Activated B cell treated with CpG ODN at 0.5 μM for 24 hours (primary cell): Measurements from ENCODE around the gene L3MBTL4. TPM values are rescaled to one million over a fixed set of nuclear protein-coding genes. Genes with fewer than 3 reads are reported as not detected.

Experiments used
- ATAC-seq: fragments of 200-7000 bp; cut with Tn5 transposase; one replicate; pipeline ENCODE4 v1.10.0; 2021; ENCODE audit warnings: low read depth, mild to moderate bottlenecking, moderate library complexity
- CTCF ChIA-PET: fragments of 350-600 bp; sonication (Branson Sonifier 250); formaldehyde crosslinking; loops from one replicate; lab custom pipeline; 2021; ENCODE audit warnings: antibody characterized with exemption; lab: Charles Lee
- POLR2A ChIA-PET: fragments of 350-600 bp; sonication (Branson Sonifier 250); formaldehyde crosslinking; loops from one replicate; lab custom pipeline; 2021; ENCODE audit warnings: antibody characterized with exemption; lab: Charles Lee
- DNase-seq: peaks from one replicate; pipeline ENCODE4 v3.0.0; 2022
- H3K27ac Mint-ChIP-seq: one replicate; pipeline ENCODE4 v1.8.0; 2020; ENCODE audit warnings: mixed read lengths
- H3K27me3 Mint-ChIP-seq: one replicate; pipeline ENCODE4 v1.8.0; 2021; ENCODE audit warnings: mixed read lengths
- H3K36me3 Mint-ChIP-seq: one replicate; pipeline ENCODE4 v1.8.0; 2021; ENCODE audit warnings: low read depth, mixed read lengths
- H3K4me1 Mint-ChIP-seq: one replicate; pipeline ENCODE4 v1.8.0; 2021; ENCODE audit warnings: mixed read lengths
- H3K4me3 Mint-ChIP-seq: one replicate; pipeline ENCODE4 v1.8.0; 2020; ENCODE audit warnings: mild to moderate bottlenecking, mixed read lengths
- H3K9me3 Mint-ChIP-seq: one replicate; pipeline ENCODE4 v1.8.0; 2020; ENCODE audit warnings: mixed read lengths
- intact Hi-C: fragments of 100-400 bp; cut with micrococcal nuclease; formaldehyde crosslinking; loops from one replicate; pipeline ENCODE4 v1.15.1; 2024
- total RNA-seq: library from RNA; stranded (reverse); gene quantifications from 2 replicates; pipeline ENCODE4 v1.2.3, GENCODE V29; 2022
- TF ChIP-seq, protein P1 (sequence below): fragments of 200-600 bp; IDR thresholded peaks from one replicate; pipeline ENCODE4 v1.8.0; 2022; ENCODE audit warnings: antibody characterized with exemption, mild to moderate bottlenecking

Gene L3MBTL4
- total RNA-seq, 1 donor from 2014 or later = 12.3 TPM

- TF ChIP-seq, protein P1, sequence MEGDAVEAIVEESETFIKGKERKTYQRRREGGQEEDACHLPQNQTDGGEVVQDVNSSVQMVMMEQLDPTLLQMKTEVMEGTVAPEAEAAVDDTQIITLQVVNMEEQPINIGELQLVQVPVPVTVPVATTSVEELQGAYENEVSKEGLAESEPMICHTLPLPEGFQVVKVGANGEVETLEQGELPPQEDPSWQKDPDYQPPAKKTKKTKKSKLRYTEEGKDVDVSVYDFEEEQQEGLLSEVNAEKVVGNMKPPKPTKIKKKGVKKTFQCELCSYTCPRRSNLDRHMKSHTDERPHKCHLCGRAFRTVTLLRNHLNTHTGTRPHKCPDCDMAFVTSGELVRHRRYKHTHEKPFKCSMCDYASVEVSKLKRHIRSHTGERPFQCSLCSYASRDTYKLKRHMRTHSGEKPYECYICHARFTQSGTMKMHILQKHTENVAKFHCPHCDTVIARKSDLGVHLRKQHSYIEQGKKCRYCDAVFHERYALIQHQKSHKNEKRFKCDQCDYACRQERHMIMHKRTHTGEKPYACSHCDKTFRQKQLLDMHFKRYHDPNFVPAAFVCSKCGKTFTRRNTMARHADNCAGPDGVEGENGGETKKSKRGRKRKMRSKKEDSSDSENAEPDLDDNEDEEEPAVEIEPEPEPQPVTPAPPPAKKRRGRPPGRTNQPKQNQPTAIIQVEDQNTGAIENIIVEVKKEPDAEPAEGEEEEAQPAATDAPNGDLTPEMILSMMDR = no peak
- no peaks in the 10 kb centered on the region for H3K27me3 Mint-ChIP-seq
- H3K9me3 Mint-ChIP-seq = no peaks in the 10 kb centered on the region
- no peaks in the 10 kb centered on the region for H3K36me3 Mint-ChIP-seq
- H3K4me1 Mint-ChIP-seq = peaks cover 13% of the 10 kb centered on the region
- ATAC-seq (no peak), DNase-seq (no peak)
- intact Hi-C loops = no loop called here
- ChIA-PET CTCF (no interaction called here), POLR2A (no interaction called here)
- no peak overlapping the region for H3K4me3 Mint-ChIP-seq
- H3K27ac Mint-ChIP-seq = no peak overlapping the region
Measured at GRCh38 chr18:6399776-6400175, 14.9 kb downstream of the L3MBTL4 start.

DNA sequence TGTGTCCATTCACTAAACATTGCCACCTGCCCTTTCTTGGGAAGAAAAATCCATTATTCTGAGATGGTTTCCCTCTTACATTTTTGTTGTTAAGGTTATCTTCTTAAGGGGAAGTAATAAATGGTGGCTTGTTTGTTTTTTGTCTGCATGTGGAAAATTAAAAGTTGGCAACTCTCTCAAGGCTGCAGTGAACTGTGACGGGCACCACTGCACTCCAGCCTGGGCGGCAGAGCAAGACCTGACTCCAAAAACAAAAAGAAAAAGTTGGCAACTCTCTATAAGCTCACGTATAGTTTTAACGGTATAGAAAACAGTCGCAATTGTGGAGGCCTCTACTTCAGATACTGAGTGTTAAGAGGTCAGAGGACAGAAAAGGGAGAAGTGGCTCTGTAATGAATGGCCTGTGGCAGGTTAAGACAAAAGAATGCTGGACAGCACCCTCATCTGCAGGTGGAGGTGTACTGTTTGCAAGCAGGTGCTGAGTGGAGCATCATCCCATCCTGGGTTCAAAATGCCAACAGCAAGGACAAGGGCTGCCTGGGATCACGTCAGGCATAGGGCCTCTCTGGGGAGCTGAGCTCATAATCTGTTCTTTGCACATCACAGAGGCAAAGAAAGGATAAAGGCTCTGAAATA is 16.7 kb downstream of the L3MBTL4 start:
- DNase-seq (no peak), ATAC-seq (no peak)
- intact Hi-C loops = no loop called here
- TF ChIP-seq, protein P1 = no peak
- H3K4me3 Mint-ChIP-seq = no peak overlapping the region
- ChIA-PET POLR2A (no interaction called here), CTCF (no interaction called here)
- H3K36me3 Mint-ChIP-seq = no peaks in the 10 kb centered on the region
- no peak overlapping the region for H3K27ac Mint-ChIP-seq
- H3K9me3 Mint-ChIP-seq = no peaks in the 10 kb centered on the region
- H3K27me3 Mint-ChIP-seq = no peaks in the 10 kb centered on the region
- peaks cover 10% of the 10 kb centered on the region for H3K4me1 Mint-ChIP-seq

DNA sequence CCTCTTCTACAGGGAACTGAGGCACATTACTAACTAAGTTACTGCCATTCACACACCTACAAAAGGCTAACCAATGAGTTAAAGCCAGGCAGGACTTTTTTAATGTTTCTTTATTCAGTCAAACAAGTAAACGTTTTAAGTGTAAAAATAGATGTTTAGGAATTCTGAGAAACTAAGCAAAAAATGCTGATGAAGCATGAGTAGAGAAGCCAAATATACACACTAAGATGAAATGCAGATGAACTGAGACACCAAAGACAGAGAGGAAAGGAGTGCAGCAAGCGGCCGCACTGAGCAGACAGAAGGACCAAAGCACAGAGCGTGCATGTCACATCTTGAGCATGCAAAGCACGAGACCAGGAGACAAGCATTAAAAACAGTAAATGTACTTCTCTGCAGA is 17.9 kb downstream of the L3MBTL4 start:
- Mint-ChIP-seq H3K36me3 (no peaks in the 10 kb centered on the region), H3K27ac (no peak overlapping the region), H3K4me3 (no peak overlapping the region), H3K9me3 (peaks cover 5% of the 10 kb centered on the region), H3K27me3 (no peaks in the 10 kb centered on the region), H3K4me1 (peaks cover 10% of the 10 kb centered on the region)
- intact Hi-C loops = no loop called here
- no peak for ATAC-seq
- no peak for DNase-seq
- ChIA-PET CTCF (no interaction called here), POLR2A (no interaction called here)
- TF ChIP-seq, protein P1 = no peak

DNA sequence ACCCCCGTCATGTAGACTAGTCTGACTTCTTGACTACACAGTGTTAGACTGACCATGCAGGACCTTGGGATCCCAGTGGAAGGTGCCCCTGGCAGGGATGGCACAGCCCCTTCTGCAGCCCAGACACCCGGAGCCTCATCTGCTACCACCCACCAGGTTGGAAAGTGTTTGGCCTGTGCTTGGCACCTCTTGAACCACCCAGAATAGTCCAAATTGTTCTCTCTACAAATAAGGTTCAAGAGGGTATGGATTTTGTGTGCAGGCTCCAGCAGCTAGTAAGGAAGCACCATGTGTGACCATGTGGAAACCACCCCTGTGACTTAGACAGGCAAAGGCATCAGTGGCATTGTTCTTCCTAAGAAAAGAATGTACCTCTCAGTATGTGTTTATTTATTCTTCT is 18.4 kb downstream of the L3MBTL4 start:
- no peak overlapping the region for H3K27ac Mint-ChIP-seq
- TF ChIP-seq, protein P1 = no peak
- ChIA-PET POLR2A (no interaction called here), CTCF (no interaction called here)
- peaks cover 10% of the 10 kb centered on the region for H3K4me1 Mint-ChIP-seq
- H3K27me3 Mint-ChIP-seq = no peaks in the 10 kb centered on the region
- intact Hi-C loops = no loop called here
- H3K36me3 Mint-ChIP-seq = no peaks in the 10 kb centered on the region
- H3K4me3 Mint-ChIP-seq = no peak overlapping the region
- DNase-seq (no peak), ATAC-seq (no peak)
- H3K9me3 Mint-ChIP-seq = peaks cover 10% of the 10 kb centered on the region

GRCh38 chr18:6389005-6389404 is 25.7 kb downstream of the L3MBTL4 start:
- POLR2A ChIA-PET = no interaction called here
- H3K27ac Mint-ChIP-seq = no peak overlapping the region
- no peaks in the 10 kb centered on the region for H3K4me1 Mint-ChIP-seq
- ATAC-seq (no peak), DNase-seq (no peak)
- TF ChIP-seq, protein P1 = no peak
- CTCF ChIA-PET = no interaction called here
- no peaks in the 10 kb centered on the region for H3K27me3 Mint-ChIP-seq
- H3K4me3 Mint-ChIP-seq = no peak overlapping the region
- intact Hi-C loops = no loop called here
- peaks cover 2% of the 10 kb centered on the region for H3K36me3 Mint-ChIP-seq
- H3K9me3 Mint-ChIP-seq = peaks cover 22% of the 10 kb centered on the region
